Smooth muscle cell (in vitro differentiated cells): Measurements from ENCODE around the gene SP4. TPM values are rescaled to one million over a fixed set of nuclear protein-coding genes. Genes with fewer than 3 reads are reported as not detected.

Source experiments
- DNase-seq: peaks from one replicate; lab custom pipeline; 2025; ENCODE audit not compliant: unreplicated experiment; lab: John Stamatoyannopoulos, UW
- H2AFZ ChIP-seq: fragments of 200-600 bp; sonication (generic); 2 replicates; pipeline ENCODE4 v1.6.0; 2016; ENCODE audit warnings: antibody characterized with exemption, low read depth, mild to moderate bottlenecking
- H3F3A ChIP-seq: fragments of 200-600 bp; sonication (generic); 2 replicates; pipeline ENCODE4 v1.6.0; 2017; ENCODE audit warnings: antibody characterized with exemption, low read depth
- H3K27ac ChIP-seq: fragments of 200-600 bp; sonication (generic); 2 replicates; pipeline ENCODE4 v1.5.1; 2016; ENCODE audit warnings: low read depth, mild to moderate bottlenecking
- H3K27me3 ChIP-seq: fragments of 200-600 bp; sonication (generic); 2 replicates; pipeline ENCODE4 v1.6.1; 2016; ENCODE audit warnings: low read depth, mild to moderate bottlenecking
- H3K36me3 ChIP-seq: fragments of 200-600 bp; sonication (generic); 2 replicates; pipeline ENCODE4 v1.5.1; 2016; ENCODE audit warnings: low read depth
- H3K4me1 ChIP-seq: fragments of 200-600 bp; sonication (generic); 2 replicates; pipeline ENCODE4 v1.5.1; 2016; ENCODE audit warnings: low read depth
- H3K4me2 ChIP-seq: fragments of 200-600 bp; sonication (generic); 2 replicates; pipeline ENCODE4 v1.6.0; 2016; ENCODE audit warnings: mild to moderate bottlenecking
- H3K4me3 ChIP-seq: fragments of 200-600 bp; sonication (generic); 2 replicates; pipeline ENCODE4 v1.5.1; 2016; ENCODE audit warnings: mild to moderate bottlenecking
- H3K79me2 ChIP-seq: fragments of 200-600 bp; sonication (generic); 2 replicates; pipeline ENCODE4 v1.6.0; 2016; ENCODE audit warnings: low read depth, mild to moderate bottlenecking
- H3K9ac ChIP-seq: fragments of 200-600 bp; sonication (generic); 2 replicates; pipeline ENCODE4 v1.6.0; 2016; ENCODE audit warnings: low read depth
- H3K9me3 ChIP-seq: fragments of 200-600 bp; sonication (generic); replicated peaks from 2 replicates; pipeline ENCODE4 v1.5.1; 2016; ENCODE audit warnings: low read depth
- H4K20me1 ChIP-seq: fragments of 200-600 bp; sonication (generic); 2 replicates; pipeline ENCODE4 v1.6.0; 2016; ENCODE audit warnings: low read depth
- WGBS: methylation state at CpG from one replicate; pipeline ENCODE4 v1.1.7; 2016; ENCODE audit warnings: low lambda C conversion rate; 5-methylcytosine and 5-hydroxymethylcytosine counted together
- polyA plus RNA-seq: library from polyadenylated mRNA; unstranded; fragments of >200 nt; fragmentation: Nextera tagmentation; extraction: Ambion mirVana; gene quantifications from 2 replicates; pipeline ENCODE4 v1.2.1, GENCODE V29; 2016
- total RNA-seq: library from RNA; depleted of rRNA; stranded (reverse); fragments of >200 nt; gene quantifications from 2 replicates; pipeline ENCODE4 v1.2.3, GENCODE V29; 2014
- TF ChIP-seq, protein P1 (sequence below): fragments of 200-600 bp; sonication (generic); IDR thresholded peaks from 2 replicates; pipeline ENCODE4 v1.5.1; 2017; ENCODE audit warnings: borderline replicate concordance, mild to moderate bottlenecking, antibody characterized with exemption; ENCODE audit not compliant: insufficient read depth, poor library complexity, severe bottlenecking

SP4 gene
- total and polyA plus RNA-seq, 2 experiments from 2014 or later, result 1.6 to 5.0 TPM

DNA sequence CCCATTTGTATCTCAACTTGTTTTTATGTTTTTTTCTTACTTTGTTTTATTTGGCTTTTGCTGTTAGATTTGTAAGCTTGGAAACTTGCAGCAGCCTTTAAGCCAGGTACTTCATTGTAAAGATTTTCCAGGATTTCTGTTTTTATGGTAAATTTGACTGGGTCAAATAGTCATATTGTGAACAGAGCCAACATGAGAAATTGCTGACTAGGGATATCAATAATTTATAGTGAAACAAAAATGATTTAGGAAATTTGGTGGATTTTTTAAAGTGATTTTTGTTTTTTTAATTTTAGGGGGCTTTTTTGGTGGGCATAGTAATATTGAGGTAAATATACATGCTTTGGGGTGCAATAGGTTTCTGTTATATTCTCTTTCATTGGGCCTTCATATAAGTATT is 22.2 kb downstream of the SP4 start:
- DNase-seq, result no peak
- H2AFZ ChIP-seq, result no peak overlapping the region
- H3F3A ChIP-seq, result no peaks in the 10 kb centered on the region
- no peak overlapping the region for H3K4me3 ChIP-seq
- H3K27ac ChIP-seq, result no peak overlapping the region
- H3K9ac ChIP-seq, result no peak overlapping the region
- H3K9me3 ChIP-seq, result peaks cover 12% of the 10 kb centered on the region
- H3K36me3 ChIP-seq, result peaks cover 6% of the 10 kb centered on the region
- H4K20me1 ChIP-seq, result no peaks in the 10 kb centered on the region
- TF ChIP-seq, protein P1, sequence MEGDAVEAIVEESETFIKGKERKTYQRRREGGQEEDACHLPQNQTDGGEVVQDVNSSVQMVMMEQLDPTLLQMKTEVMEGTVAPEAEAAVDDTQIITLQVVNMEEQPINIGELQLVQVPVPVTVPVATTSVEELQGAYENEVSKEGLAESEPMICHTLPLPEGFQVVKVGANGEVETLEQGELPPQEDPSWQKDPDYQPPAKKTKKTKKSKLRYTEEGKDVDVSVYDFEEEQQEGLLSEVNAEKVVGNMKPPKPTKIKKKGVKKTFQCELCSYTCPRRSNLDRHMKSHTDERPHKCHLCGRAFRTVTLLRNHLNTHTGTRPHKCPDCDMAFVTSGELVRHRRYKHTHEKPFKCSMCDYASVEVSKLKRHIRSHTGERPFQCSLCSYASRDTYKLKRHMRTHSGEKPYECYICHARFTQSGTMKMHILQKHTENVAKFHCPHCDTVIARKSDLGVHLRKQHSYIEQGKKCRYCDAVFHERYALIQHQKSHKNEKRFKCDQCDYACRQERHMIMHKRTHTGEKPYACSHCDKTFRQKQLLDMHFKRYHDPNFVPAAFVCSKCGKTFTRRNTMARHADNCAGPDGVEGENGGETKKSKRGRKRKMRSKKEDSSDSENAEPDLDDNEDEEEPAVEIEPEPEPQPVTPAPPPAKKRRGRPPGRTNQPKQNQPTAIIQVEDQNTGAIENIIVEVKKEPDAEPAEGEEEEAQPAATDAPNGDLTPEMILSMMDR, result no peak
- H3K27me3 ChIP-seq, result no peaks in the 10 kb centered on the region
- H3K4me2 ChIP-seq, result no peak overlapping the region
- H3K79me2 ChIP-seq, result no peaks in the 10 kb centered on the region
- H3K4me1 ChIP-seq, result no peaks in the 10 kb centered on the region

DNA sequence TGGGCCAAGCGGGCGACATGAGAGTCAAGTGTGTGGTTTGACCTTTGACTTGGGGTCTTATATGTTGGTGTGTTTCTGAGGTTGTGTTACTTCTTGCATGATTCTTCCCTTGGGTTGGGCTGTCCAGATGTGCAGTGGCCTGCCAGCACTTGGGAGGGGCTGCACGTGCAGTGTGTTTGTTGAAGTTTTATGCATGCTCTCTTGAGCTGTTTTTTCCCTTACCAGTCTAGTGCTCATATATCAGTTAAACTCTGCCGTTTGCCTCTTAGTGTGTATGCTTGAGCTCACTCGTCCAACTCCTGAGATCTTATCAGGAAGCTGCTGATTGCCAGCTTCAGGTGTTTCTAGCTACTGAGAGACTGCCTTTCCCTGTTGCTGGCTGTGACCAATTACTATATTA is 23.1 kb downstream of the SP4 start:
- DNase-seq, result no peak
- Histone ChIP-seq H3K27ac (no peak overlapping the region), H4K20me1 (no peaks in the 10 kb centered on the region), H2AFZ (no peak overlapping the region), H3K9ac (no peak overlapping the region), H3K36me3 (peaks cover 6% of the 10 kb centered on the region), H3K27me3 (no peaks in the 10 kb centered on the region), H3K4me3 (no peak overlapping the region), H3K4me1 (no peaks in the 10 kb centered on the region), H3K9me3 (peaks cover 12% of the 10 kb centered on the region), H3K79me2 (no peaks in the 10 kb centered on the region), H3F3A (no peaks in the 10 kb centered on the region), H3K4me2 (no peak overlapping the region)
- 83% methylated on average over 5 of the region's 5 CpGs for WGBS
- TF ChIP-seq, protein P1, result no peak

DNA sequence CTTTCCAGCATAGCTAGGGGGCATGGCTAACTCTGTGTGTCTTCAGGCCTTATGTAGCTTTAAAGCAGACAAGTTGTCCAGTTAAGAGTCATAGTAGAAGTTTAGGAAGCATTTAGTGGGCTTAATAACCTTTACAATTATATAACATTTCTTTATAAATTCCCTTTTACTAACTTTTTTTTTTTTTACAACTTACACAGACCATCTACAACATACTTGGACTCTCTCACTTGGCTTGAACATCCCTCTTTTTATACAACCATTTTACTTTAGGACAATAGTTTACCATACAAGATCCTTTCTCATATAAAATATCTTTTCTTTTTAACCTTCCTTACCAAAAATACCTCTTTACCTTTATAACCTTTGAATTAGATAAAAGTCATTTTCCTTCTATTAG is 26.3 kb downstream of the SP4 start:
- Histone ChIP-seq H3K9me3 (peaks cover 12% of the 10 kb centered on the region), H4K20me1 (no peaks in the 10 kb centered on the region), H3K4me1 (no peaks in the 10 kb centered on the region), H3K36me3 (peaks cover 6% of the 10 kb centered on the region), H2AFZ (no peak overlapping the region), H3K9ac (no peak overlapping the region), H3K27ac (no peak overlapping the region), H3K79me2 (no peaks in the 10 kb centered on the region), H3F3A (no peaks in the 10 kb centered on the region), H3K27me3 (no peaks in the 10 kb centered on the region), H3K4me3 (no peak overlapping the region), H3K4me2 (no peak overlapping the region)
- DNase-seq, result no peak
- TF ChIP-seq, protein P1, result no peak

DNA sequence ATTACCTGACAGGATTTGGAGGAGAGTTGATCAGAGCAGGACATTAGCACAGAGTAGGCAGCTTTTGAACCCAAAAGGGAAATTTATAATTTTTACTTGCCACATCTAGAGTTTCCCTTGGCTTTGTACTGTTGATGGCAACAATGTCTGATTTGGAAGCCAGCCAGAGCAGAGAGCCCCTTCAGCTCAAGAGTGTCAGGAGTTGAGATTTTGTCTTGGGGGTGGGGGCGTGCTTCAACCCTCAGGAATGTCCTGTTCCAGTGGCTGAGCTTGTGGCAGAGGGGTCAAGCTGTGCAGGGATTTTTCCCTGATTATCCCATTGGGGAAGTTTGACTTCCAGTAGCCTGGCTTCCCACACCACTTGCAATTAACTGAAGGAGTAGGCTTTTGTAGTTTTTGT is 27.0 kb downstream of the SP4 start:
- no peaks in the 10 kb centered on the region for H3F3A ChIP-seq
- no peaks in the 10 kb centered on the region for H3K27me3 ChIP-seq
- WGBS, result 100% methylated on average over 1 of the region's 1 CpG
- no peaks in the 10 kb centered on the region for H3K4me1 ChIP-seq
- H3K9me3 ChIP-seq, result peaks cover 12% of the 10 kb centered on the region
- no peak overlapping the region for H3K9ac ChIP-seq
- no peak for DNase-seq
- TF ChIP-seq, protein P1, result no peak
- no peak overlapping the region for H3K27ac ChIP-seq
- no peak overlapping the region for H3K4me2 ChIP-seq
- no peaks in the 10 kb centered on the region for H4K20me1 ChIP-seq
- H3K36me3 ChIP-seq, result peaks cover 6% of the 10 kb centered on the region
- no peak overlapping the region for H2AFZ ChIP-seq
- H3K4me3 ChIP-seq, result no peak overlapping the region
- no peaks in the 10 kb centered on the region for H3K79me2 ChIP-seq
